CD4-positive, alpha-beta T cell treated with Interferon gamma for 1 hour (primary cell): ENCODE measurements around the gene SPATS2L.
"Not testable (repeated sequence)": the region's sequence is repeated elsewhere in the genome, so short reads cannot be mapped to it uniquely, and the experiment has no call there.

Experiments used
- DNase-seq: peaks from one replicate; pipeline ENCODE4 v3.0.0-alpha.2; 2020

The SPATS2L gene

DNA sequence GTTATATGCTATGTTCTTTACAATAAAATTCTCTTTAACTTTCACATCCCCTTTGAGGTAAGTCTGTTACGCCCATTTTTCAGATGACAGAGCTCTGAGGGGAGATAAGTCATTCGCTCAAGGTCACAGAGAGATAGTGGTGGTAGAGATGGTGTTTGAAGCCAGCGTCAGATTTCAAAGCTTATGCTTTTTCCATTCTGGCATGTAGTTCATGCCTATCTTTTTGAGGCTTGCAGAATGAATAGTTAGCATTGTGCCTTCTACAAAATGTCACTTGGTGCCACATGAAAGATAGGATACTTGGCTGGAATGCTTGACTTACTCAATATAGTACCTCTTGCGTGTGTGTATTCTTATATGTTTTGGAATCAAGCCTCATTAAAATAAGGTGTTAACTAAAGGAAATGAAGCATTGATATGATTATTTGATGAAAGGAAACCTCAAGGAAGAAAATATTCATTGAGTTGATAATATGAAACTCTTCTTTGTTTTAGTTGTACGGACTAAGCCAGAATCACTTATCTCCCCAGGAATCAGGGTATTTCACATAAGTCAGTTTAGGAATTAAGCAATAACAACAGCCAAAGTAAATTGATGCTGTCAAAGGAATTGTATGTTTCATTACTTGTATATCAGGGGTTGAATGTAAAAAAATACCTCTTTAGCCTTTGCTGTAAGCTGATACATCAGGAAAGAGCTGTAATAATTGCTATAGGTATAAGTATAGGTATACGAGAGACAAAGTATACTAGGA is 15.5 kb downstream of the SPATS2L start:
- DNase-seq = no peak

- DNase-seq = no peak
These were observed 16.1 kb downstream of the SPATS2L start for GRCh38 chr2:200322607-200323006.

- no peak for DNase-seq
These were observed 17.9 kb downstream of the SPATS2L start for GRCh38 chr2:200324362-200324761.

GRCh38 chr2:200329384-200329783 is 22.9 kb downstream of the SPATS2L start:
- DNase-seq = no peak

DNA sequence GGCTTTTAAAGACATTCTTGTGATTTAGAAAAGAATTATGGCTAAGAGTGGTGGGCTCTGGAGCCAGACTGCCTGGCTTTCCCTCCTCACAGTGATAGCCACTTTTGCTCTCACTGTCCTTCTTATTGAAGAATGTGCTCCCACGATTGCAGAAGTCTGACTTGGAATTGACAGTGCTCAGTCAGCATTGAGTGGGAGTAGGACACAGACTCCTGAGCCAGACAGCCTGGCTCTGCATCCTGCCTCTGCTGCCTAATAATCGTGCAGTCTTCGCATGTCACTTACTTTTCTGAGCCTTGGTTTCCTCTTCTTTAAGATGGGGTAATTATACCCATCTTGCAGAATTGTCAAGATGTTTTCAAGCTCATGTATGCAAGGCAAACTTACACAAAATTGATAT is 23.3 kb downstream of the SPATS2L start:
- DNase-seq = no peak

DNA sequence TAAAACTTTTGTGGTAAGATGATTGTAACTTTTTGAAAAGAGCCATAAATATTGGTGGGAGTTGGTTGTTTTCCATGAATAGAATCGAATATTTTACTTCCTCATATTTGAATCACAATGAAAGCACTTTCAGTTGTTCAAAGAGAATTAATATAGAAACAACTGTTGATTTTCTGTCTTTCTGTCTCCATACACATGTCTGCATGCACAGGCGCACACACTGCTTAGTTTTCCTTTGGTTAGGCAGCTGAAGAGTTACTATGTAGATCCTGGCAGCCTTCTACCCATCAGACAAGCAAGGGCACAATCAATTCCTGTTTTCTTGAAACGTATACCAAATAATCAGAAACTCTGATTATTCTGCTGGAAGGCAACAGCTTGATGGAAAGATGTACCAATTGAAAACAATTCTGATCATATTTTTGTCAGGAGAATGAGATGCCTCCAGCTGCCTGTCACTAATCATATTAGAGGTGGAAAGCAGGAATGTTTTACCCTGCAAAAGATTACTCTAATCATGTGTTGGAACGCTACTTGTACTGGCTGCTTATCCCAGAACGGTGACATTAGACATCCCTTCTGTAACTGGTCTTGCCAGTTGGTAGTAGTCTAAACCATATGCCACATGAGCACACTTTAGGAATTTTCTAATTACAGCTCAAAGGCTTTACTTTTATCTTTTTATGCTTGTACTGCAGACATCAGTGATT is 24.0 kb downstream of the SPATS2L start:
- DNase-seq = no peak

DNA sequence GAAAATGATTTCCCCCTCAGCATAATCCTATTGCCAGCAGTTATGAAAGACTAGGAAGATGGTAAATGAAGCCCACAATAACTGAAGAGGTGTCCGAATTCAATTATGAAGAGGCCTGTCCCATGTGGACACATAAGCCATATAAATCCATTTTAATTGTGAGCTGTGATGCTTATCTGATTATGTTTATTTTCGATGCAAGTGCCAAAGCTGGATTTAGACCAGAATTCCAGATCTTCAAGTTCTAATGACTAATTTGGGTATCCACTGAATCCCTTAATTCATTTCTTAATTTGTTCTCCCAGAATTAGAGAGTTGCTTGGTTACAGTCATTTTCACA is 24.5 kb downstream of the SPATS2L start:
- DNase-seq = no peak

- DNase-seq = no peak
These were observed 29.2 kb downstream of the SPATS2L start for GRCh38 chr2:200335657-200336056.

- DNase-seq = no peak
These were observed 30.6 kb downstream of the SPATS2L start for GRCh38 chr2:200336980-200337615.

GRCh38 chr2:200337621-200338020 is 31.1 kb downstream of the SPATS2L start:
- DNase-seq = no peak

DNA sequence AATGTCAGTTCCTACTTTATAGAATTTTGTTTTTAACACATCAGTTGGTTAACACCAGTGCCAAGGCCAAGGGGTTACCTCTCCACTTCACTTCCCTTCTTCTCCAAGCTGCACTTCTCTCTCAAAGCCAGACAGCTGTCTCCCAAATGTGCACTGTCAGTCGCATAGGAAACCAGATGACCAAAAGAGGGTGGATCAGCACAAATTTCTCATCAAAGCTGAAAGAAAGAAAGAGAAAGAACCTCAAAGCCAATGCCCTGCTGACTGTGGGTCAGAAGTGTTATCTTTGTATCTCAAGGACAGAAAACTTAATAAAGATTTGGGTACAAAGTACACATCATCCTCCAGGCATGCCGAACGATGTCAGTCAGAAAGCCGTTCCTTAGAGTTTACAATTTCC is 32.2 kb downstream of the SPATS2L start:
- DNase-seq = no peak

DNA sequence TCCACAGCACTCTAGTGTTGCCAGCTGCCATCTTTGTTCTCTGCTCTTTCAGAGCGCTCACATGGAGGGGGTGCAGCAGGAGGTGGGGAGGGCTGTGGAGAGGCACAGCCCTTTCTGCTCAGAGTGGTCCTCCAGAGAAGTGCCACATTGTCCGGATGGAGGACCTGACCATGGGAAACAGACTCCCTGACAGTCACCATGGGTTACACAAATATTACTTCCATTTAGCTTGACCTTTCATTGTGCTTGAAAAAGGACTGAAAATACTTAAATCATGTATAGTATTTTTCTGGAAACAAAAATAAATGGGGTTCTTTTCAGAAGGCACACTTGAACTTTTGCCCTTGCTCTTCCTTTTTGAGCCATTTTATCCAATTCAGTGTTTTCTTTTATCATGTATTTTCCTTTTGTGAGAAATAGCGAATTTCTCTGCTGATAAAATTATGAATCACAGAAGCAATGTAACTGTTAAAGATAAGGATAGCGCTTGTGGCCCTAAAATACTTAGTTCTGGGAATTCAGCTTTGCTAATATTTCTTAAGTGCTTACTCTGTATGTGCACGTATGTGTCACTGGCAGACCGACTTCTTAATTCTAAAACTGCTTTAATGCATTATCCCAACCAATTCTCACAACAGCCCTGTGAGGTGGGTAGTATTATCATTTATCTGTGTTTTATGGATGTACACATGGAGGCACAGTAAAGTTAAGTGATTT is 34.2 kb downstream of the SPATS2L start:
- no peak for DNase-seq

DNA sequence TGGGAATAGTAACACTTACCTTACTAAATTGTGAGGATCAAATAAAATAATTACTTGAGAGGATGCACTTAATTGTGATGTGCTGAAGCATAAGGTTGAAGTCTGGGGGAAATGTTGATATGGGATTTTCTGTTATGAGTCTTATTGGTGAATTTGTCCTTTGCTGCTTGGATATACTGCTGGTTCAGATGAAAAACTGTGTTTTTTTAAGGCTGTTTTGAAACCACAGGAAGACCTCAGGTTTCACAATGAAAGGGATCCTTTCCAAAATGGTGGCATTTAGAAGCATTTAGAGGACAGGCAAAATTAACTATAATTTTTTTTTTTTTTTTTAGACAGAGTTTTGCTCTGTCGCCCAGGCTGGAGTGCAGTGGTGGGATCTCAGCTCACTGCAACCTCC is 34.9 kb downstream of the SPATS2L start:
- no peak for DNase-seq

- no peak for DNase-seq
These were observed 35.7 kb downstream of the SPATS2L start for GRCh38 chr2:200342235-200342634.

- DNase-seq = no peak
These were observed 36.2 kb downstream of the SPATS2L start for GRCh38 chr2:200342654-200343053.

DNA sequence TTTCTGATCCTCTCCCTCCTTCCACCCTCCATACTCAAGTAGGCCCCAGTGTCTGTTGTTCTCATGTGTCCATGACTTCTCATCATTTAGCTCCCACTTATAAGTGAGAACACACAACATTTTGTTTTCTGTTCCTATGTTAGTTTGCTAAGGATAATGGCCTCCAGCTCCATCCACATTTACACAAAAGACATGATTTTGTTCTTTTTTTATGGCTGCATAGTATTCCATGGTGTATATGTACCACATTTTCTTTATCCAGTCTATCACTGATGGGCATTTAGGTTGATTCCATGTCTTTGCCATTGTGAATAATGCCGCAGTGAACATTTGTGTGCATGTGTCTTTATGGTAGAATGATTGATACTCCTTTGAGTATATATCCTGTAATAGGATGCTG is 37.7 kb downstream of the SPATS2L start:
- not testable (repeated sequence) for DNase-seq

DNA sequence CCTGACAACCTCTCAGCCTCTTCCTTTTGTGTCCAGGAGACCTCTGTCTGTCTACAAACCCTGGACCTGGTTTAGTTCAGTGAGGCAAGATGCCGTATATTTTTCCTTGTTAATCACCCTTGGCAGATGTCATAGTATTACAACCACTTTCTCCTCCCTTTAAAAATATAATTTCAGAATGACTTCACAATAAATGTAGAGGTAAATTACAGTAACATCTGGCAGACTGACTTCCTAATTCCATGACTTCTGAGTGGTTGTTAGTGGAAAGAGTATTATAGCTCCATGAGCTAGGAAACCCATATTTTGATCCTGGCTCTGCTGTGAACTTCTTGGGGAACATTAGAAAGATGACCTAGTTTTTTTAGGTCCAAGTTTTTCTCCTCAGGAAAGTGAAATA is 39.5 kb downstream of the SPATS2L start:
- no peak for DNase-seq

GRCh38 chr2:200347301-200347700 is 40.8 kb downstream of the SPATS2L start:
- no peak for DNase-seq

DNA sequence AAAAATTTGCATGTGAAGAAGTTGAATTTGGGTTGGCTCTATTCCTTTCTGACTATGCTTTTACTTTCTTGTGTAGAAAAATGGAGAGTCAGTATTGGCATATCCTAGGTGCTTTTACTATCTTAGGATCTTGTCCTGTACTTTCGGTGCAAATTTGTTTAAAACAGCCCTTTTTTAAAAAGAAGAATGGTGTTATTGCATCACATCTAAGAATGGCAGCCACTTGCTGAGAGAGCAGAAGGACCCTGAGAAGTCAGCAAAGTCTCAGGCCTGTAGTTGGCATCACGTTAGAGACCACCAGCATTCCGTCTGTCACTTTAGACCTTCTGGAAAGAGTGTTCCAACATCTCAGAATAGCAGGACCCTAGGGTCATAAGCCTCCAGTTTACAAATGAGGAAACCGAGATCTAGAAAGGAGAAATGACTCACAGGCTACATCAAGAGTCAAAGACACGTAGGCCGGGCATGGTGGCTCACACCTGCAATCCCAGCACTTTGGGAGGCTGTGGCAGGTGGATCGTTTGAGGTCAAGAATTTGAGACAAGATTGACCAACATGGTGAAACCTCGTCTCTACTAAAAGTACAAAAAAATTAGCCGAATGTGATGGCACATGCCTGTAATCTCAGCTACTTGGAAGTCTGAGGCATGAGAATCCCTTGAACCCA is 42.5 kb downstream of the SPATS2L start:
- no peak for DNase-seq

DNA sequence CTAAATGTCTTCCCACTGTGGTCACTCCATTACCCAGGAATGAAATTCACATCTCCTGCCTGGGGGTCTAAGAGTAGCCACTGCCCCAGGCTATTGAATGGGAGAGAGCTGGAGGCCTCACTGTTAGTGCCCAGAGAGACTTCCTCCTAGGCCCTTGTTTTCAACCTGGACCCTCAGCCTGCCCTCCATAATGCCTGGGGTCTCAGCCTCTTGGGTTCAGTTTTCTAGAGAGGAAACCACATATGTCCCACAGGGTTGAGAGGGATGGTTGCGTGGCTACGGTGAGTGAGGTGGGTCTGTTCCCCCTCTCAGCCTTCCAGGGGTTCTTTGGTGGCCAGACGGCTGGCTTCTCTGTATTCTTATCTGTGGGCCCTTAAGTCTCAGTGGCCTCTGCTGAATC is 43.4 kb downstream of the SPATS2L start:
- DNase-seq = no peak

- DNase-seq = no peak
These were observed 44.4 kb downstream of the SPATS2L start for GRCh38 chr2:200350850-200351285.

- DNase-seq = no peak
These were observed 45.3 kb downstream of the SPATS2L start for GRCh38 chr2:200351815-200352214.

DNA sequence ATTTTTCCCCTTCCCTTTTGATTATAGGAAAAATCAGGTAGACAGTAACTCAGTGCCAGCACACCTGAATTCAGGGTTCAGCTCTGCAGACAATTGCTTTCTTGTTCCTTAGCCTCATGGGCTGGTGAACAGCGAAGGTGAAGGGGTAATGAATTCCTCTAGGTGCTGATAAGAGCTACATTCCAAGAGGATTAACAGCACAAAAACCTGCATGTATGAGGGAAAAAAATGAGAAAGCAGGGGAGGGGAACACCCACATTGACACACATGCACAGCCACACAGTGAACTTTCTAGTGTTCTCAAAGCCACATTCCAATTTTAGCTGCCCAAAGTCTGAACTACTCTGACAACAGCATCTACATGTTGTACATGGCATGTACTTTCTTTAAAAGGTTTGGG is 46.1 kb downstream of the SPATS2L start:
- no peak for DNase-seq
